GM20000 (cell line): ENCODE results near the gene SLC22A12.

Experiments used
- DNase-seq: peaks from one replicate; pipeline ENCODE4 v3.0.0; 2012; ENCODE audit warnings: low spot score
- CTCF ChIP-seq: IDR thresholded peaks from 2 replicates; pipeline ENCODE4 v1.5.1; 2012; ENCODE audit warnings: mild to moderate bottlenecking, control low read depth; ENCODE audit errors: extremely low read depth, missing control alignments

The SLC22A12 gene

GRCh38 chr11:64598797-64599697 lies 8.0 kb downstream of the SLC22A12 start:
- no peak for TF ChIP-seq CTCF

GRCh38 chr11:64599698-64600211 lies 8.7 kb downstream of the SLC22A12 start:
- no peak for TF ChIP-seq CTCF
- no peak for DNase-seq

More at GRCh38 chr11:64598797-64599697, 8.0 kb downstream of the SLC22A12 start:
- no peak for DNase-seq

- no peak for TF ChIP-seq CTCF
- no peak for DNase-seq
Measured at GRCh38 chr11:64600281-64600992, 9.4 kb downstream of the SLC22A12 start.

GRCh38 chr11:64601605-64602465 lies 10.8 kb downstream of the SLC22A12 start:
- no peak for DNase-seq
- no peak for TF ChIP-seq CTCF

GRCh38 chr11:64602466-64603070 lies 11.5 kb downstream of the SLC22A12 start:
- no peak for TF ChIP-seq CTCF
- DNase-seq: no peak

- no peak for DNase-seq
- TF ChIP-seq CTCF: no peak
Measured at GRCh38 chr11:64603411-64604110, 12.5 kb downstream of the SLC22A12 start.
